HepG2 (cell line): ENCODE measurements around the gene OSBP. TPM values are rescaled to one million over a fixed set of nuclear protein-coding genes. Genes with fewer than 3 reads are reported as not detected.

Experiments
- AHR ChIP-seq: IDR thresholded peaks from 2 replicates; pipeline ENCODE4 v1.6.1; 2018; ENCODE audit warnings: missing genetic modification reagents, missing compliant biosample characterization
- ARID4A ChIP-seq: sonication (generic); formaldehyde crosslinking; IDR thresholded peaks from 2 replicates; pipeline ENCODE4 v1.5.0; 2020; ENCODE audit warnings: mild to moderate bottlenecking, missing genetic modification reagents, borderline replicate concordance
- ATF2 ChIP-seq: sonication (generic); formaldehyde crosslinking; IDR thresholded peaks from 2 replicates; pipeline ENCODE4 v1.4.0; 2020; ENCODE audit warnings: missing genetic modification reagents
- CHD4 ChIP-seq: fragments of 200-600 bp; sonication (generic); IDR thresholded peaks from 2 replicates; pipeline ENCODE4 v1.7.0; 2017; ENCODE audit warnings: mild to moderate bottlenecking, low read length, borderline replicate concordance
- FOXK1 ChIP-seq: sonication (generic); formaldehyde crosslinking; IDR thresholded peaks from 2 replicates; pipeline ENCODE4 v1.4.0; 2020; ENCODE audit warnings: low read depth, missing genetic modification reagents, borderline replicate concordance
- GATAD1 ChIP-seq: IDR thresholded peaks from 2 replicates; pipeline ENCODE4 v1.6.1; 2016; ENCODE audit warnings: missing genetic modification reagents, missing compliant biosample characterization
- HDAC1 ChIP-seq: sonication (generic); formaldehyde crosslinking; IDR thresholded peaks from 2 replicates; pipeline ENCODE4 v1.5.1; 2020; ENCODE audit warnings: mild to moderate bottlenecking, missing genetic modification reagents
- HOMEZ ChIP-seq: IDR thresholded peaks from 2 replicates; pipeline ENCODE4 v1.6.1; 2016; ENCODE audit warnings: low read depth
- JUND ChIP-seq: sonication (generic); formaldehyde crosslinking; IDR thresholded peaks from 2 replicates; pipeline ENCODE4 v1.8.0; 2022; ENCODE audit warnings: mild to moderate bottlenecking, missing genetic modification reagents
- KLF16 ChIP-seq, 2 experiments: sonication (generic) in 1 of 2; formaldehyde crosslinking in 1 of 2; IDR thresholded peaks; 2 replicates each; pipeline versions ENCODE4 v1.6.1 to v1.8.0; 2016 to 2023; ENCODE audit warnings: missing genetic modification reagents in 2 of 2, missing compliant biosample characterization in 1 of 2
- MXD1 ChIP-seq: sonication (generic); formaldehyde crosslinking; IDR thresholded peaks from 2 replicates; pipeline ENCODE4 v1.4.0; 2020; ENCODE audit warnings: mild to moderate bottlenecking, missing genetic modification reagents
- ONECUT2 ChIP-seq: sonication (generic); formaldehyde crosslinking; IDR thresholded peaks from 2 replicates; pipeline ENCODE4 v1.4.0; 2020; ENCODE audit warnings: missing genetic modification reagents
- SMAD9 ChIP-seq: sonication (generic); formaldehyde crosslinking; IDR thresholded peaks from 2 replicates; pipeline ENCODE4 v1.5.1; 2020; ENCODE audit warnings: mild to moderate bottlenecking, missing genetic modification reagents
- SOX6 ChIP-seq, 2 experiments: fragments of 450-650 bp in 1 of 2; sonication (generic) in 1 of 2; formaldehyde crosslinking in 1 of 2; IDR thresholded peaks; 2 replicates each; pipeline versions ENCODE4 v1.4.0 to v1.6.1; 2017 to 2020; ENCODE audit warnings: antibody characterized with exemption in 1 of 2, mild to moderate bottlenecking in 1 of 2, missing genetic modification reagents in 1 of 2
- SPEN ChIP-seq: sonication (generic); formaldehyde crosslinking; IDR thresholded peaks from 2 replicates; pipeline ENCODE4 v1.5.1; 2020; ENCODE audit warnings: low read depth, mild to moderate bottlenecking, missing genetic modification reagents
- TFAP4 ChIP-seq: sonication (generic); IDR thresholded peaks from 2 replicates; pipeline ENCODE4 v1.6.1; 2016; ENCODE audit warnings: low read depth, borderline replicate concordance
- TGIF2 ChIP-seq: IDR thresholded peaks from 2 replicates; pipeline ENCODE4 v1.6.1; 2016; ENCODE audit warnings: control low read depth, missing compliant biosample characterization
- ZNF747 ChIP-seq: sonication (generic); formaldehyde crosslinking; IDR thresholded peaks from 2 replicates; pipeline ENCODE4 v1.8.1; 2023; ENCODE audit warnings: missing genetic modification reagents, mild to moderate bottlenecking, borderline replicate concordance
- ZNF788 ChIP-seq: sonication (generic); formaldehyde crosslinking; IDR thresholded peaks from 2 replicates; pipeline ENCODE4 v1.5.0; 2020; ENCODE audit warnings: mild to moderate bottlenecking, missing genetic modification reagents, borderline replicate concordance
- polyA plus RNA-seq, 8 experiments: library from polyadenylated mRNA; depleted of rRNA in 3 of 8; stranded (reverse) in 7 of 8; unstranded in 1 of 8; fragments of >200 nt; fragmentation: Illumina TruSeq in 4 of 8; extraction: Trizol in 4 of 8; gene quantifications; 2 replicates each; pipeline versions ENCODE4 v1.2.1 to v1.2.3, GENCODE V29; 2011 to 2016; ENCODE audit warnings: low read depth in 4 of 8, missing spikeins in 1 of 8, mixed read lengths in 1 of 8; ENCODE audit not compliant: insufficient read depth in 1 of 8
- total RNA-seq, 5 experiments: library from RNA; depleted of rRNA; stranded (reverse); fragments of >200 nt; fragmentation: Illumina TruSeq; extraction: Trizol; gene quantifications; 2 replicates each; pipeline ENCODE4 v1.2.3, GENCODE V29; 2016; ENCODE audit warnings: low read depth in 1 of 5

Gene OSBP
- total and polyA plus RNA-seq, 2 of the 13 experiments (the other 11 are each of a cell fraction or from before 2014, with no cell fraction given): 12.1 to 13.5 TPM

GRCh38 chr11:59560702-59561473, 54.7 kb downstream of the OSBP start (continued):
- 0 out of 2 replicates have a peak, but pooled peaks have one; percentile 26 for TF ChIP-seq MXD1
- peak; percentile 84; the same call in 1 of the 2 replicates for TF ChIP-seq CHD4
- TF ChIP-seq AHR (CRISPR knock-in tag): no peak
- peak; percentile 41 for TF ChIP-seq HDAC1 (CRISPR knock-in tag)
- TF ChIP-seq GATAD1 (CRISPR knock-in tag): 0 out of 2 replicates have a peak, but pooled peaks have one; percentile 4
- no peak for TF ChIP-seq SOX6 (IDR thresholded peaks at IDR 0.05)
- TF ChIP-seq SOX6 (CRISPR knock-in tag; IDR thresholded peaks at IDR 0.05): peak; percentile 7; the same call in 1 of the 2 replicates
- TF ChIP-seq TFAP4: peak; percentile 93
- no peak for TF ChIP-seq ONECUT2
- no peak for TF ChIP-seq ZNF747 (CRISPR knock-in tag)
- peak; percentile 39; the same call in 1 of the 2 replicates for TF ChIP-seq FOXK1
- TF ChIP-seq JUND (CRISPR knock-in tag): 0 out of 2 replicates have a peak, but pooled peaks have one; percentile 17
- TF ChIP-seq ATF2: 0 out of 2 replicates have a peak, but pooled peaks have one; percentile 17
- TF ChIP-seq SMAD9 (CRISPR knock-in tag): no peak
- TF ChIP-seq TGIF2 (CRISPR knock-in tag): peak; percentile 99
- no peak for TF ChIP-seq HOMEZ (CRISPR knock-in tag)
- TF ChIP-seq SPEN (CRISPR knock-in tag): 0 out of 2 replicates have a peak, but pooled peaks have one; percentile 3
- peak; percentile 36; the same call in 1 of the 2 replicates for TF ChIP-seq ARID4A (CRISPR knock-in tag)
- peak in 1 of 2 experiments; percentile 55; a peak in 1 of 4 replicates for TF ChIP-seq KLF16 (CRISPR knock-in tag; IDR thresholded peaks at IDR 0.05)
- no peak; the same call in 1 of the 2 replicates for TF ChIP-seq ZNF788 (CRISPR knock-in tag)
